Erythroblast (primary cell): ENCODE results near the gene GMDS.

Experiments
- GATA1 ChIP-seq: IDR thresholded peaks from 2 replicates; pipeline ENCODE4 v1.6.1; 2011; ENCODE audit warnings: low read depth, mild to moderate bottlenecking, control low read depth, low read length, moderate library complexity
- POLR2A ChIP-seq: IDR thresholded peaks from 2 replicates; pipeline ENCODE4 v1.6.1; 2011; ENCODE audit warnings: mild to moderate bottlenecking, low read length

GRCh38 chr6:1910621-1911407 is 334.6 kb downstream of the GMDS start:
- TF ChIP-seq POLR2A (no peak), GATA1 (no peak)
